Chondrocyte (in vitro differentiated cells): Measurements from ENCODE around the gene KCNK17. TPM values are rescaled to one million over a fixed set of nuclear protein-coding genes. Genes with fewer than 3 reads are reported as not detected.

Experiments
- DNase-seq: peaks from one replicate; pipeline ENCODE4 v3.0.0; 2021; ENCODE audit warnings: mixed read lengths, low spot score
- H3K27ac Mint-ChIP-seq: one replicate; pipeline ENCODE4 v1.8.0; 2021; ENCODE audit warnings: mild to moderate bottlenecking, moderate library complexity, mixed read lengths; ENCODE audit not compliant: unreplicated experiment
- H3K27me3 Mint-ChIP-seq: 2 replicates; pipeline ENCODE4 v1.8.0; 2021; ENCODE audit warnings: low read depth, mixed read lengths
- H3K36me3 Mint-ChIP-seq: 2 replicates; pipeline ENCODE4 v1.8.0; 2021; ENCODE audit warnings: low read depth, mixed read lengths
- H3K4me1 Mint-ChIP-seq: 2 replicates; pipeline ENCODE4 v1.8.0; 2021; ENCODE audit warnings: low read depth, mild to moderate bottlenecking, mixed read lengths
- H3K4me3 Mint-ChIP-seq: one replicate; pipeline ENCODE4 v1.8.0; 2021; ENCODE audit warnings: mild to moderate bottlenecking, moderate library complexity, mixed read lengths; ENCODE audit not compliant: unreplicated experiment
- H3K9me3 Mint-ChIP-seq: 2 replicates; pipeline ENCODE4 v1.8.0; 2021; ENCODE audit warnings: low read depth, mixed read lengths
- long read RNA-seq: library from polyadenylated mRNA; stranded (forward); transcript quantifications from one replicate; pipeline ENCODE4 v2.0.0, GENCODE V29; 2021
- total RNA-seq: library from RNA; stranded (reverse); gene quantifications from 3 replicates; pipeline ENCODE4 v1.2.1, GENCODE V29; 2021
- TF ChIP-seq, protein P1 (sequence below): fragments of 200-600 bp; sonication (generic); IDR thresholded peaks from 2 replicates; pipeline ENCODE4 v1.5.0; 2021; ENCODE audit warnings: antibody characterized with exemption, mild to moderate bottlenecking, moderate library complexity

KCNK17 gene
- not detected in 3 replicates for total RNA-seq
- long read RNA-seq = 0 reads

GRCh38 chr6:39314273-39314795 lies at the start of gene KCNK17:
Gene KCNK17 (minus strand): TSS chr6:39314419. CDS start chr6:39314320, 99 bp downstream.
- no peaks in the 10 kb centered on the region for H3K9me3 Mint-ChIP-seq

DNA sequence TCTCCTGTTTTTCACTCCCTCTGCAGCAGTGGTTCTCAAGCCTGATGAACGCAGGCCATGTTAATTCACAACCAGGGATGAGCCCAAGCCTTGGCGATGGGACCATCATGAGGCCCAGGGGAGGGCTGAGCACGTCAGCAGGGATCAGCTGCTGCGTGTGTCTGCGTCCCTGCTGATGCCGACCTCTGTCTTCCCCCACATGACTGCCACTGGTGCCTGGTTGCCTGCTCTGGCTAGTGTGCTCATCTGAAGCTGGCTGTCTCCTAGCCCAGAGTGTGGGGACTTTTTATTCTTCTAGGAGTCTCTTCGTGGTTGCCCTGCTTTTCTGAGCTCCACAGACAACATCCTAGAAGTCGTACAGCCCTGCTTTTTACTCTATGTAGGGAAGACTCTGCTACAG lies 49.1 kb upstream of the KCNK17 start:
- peaks cover 25% of the 10 kb centered on the region for H3K4me1 Mint-ChIP-seq
- no peaks in the 10 kb centered on the region for H3K36me3 Mint-ChIP-seq
- no peaks in the 10 kb centered on the region for H3K27me3 Mint-ChIP-seq
- TF ChIP-seq, protein P1, sequence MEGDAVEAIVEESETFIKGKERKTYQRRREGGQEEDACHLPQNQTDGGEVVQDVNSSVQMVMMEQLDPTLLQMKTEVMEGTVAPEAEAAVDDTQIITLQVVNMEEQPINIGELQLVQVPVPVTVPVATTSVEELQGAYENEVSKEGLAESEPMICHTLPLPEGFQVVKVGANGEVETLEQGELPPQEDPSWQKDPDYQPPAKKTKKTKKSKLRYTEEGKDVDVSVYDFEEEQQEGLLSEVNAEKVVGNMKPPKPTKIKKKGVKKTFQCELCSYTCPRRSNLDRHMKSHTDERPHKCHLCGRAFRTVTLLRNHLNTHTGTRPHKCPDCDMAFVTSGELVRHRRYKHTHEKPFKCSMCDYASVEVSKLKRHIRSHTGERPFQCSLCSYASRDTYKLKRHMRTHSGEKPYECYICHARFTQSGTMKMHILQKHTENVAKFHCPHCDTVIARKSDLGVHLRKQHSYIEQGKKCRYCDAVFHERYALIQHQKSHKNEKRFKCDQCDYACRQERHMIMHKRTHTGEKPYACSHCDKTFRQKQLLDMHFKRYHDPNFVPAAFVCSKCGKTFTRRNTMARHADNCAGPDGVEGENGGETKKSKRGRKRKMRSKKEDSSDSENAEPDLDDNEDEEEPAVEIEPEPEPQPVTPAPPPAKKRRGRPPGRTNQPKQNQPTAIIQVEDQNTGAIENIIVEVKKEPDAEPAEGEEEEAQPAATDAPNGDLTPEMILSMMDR = no peak
- H3K4me3 Mint-ChIP-seq = no peak overlapping the region
- H3K27ac Mint-ChIP-seq = no peak overlapping the region
- H3K9me3 Mint-ChIP-seq = no peaks in the 10 kb centered on the region
- no peak for DNase-seq

More at GRCh38 chr6:39314273-39314795, at the start of gene KCNK17:
- Mint-ChIP-seq H3K36me3 (peaks cover 2% of the 10 kb centered on the region), H3K27ac (no peak within 1 kb of the TSS), H3K4me3 (no peak within 1 kb of the TSS), H3K4me1 (peaks cover 5% of the 10 kb centered on the region), H3K27me3 (peaks cover 76% of the 10 kb centered on the region)
- DNase-seq = no peak
- TF ChIP-seq, protein P1 = no peak

- no peak for DNase-seq
- Mint-ChIP-seq H3K36me3 (no peaks in the 10 kb centered on the region), H3K27me3 (no peaks in the 10 kb centered on the region), H3K4me1 (peaks cover 31% of the 10 kb centered on the region), H3K9me3 (no peaks in the 10 kb centered on the region), H3K27ac (no peak overlapping the region), H3K4me3 (no peak overlapping the region)
- TF ChIP-seq, protein P1 = peak; percentile 5
These were observed 48.3 kb upstream of the KCNK17 start for GRCh38 chr6:39362487-39362865.

GRCh38 chr6:39361657-39362486 lies 47.7 kb upstream of the KCNK17 start:
- Mint-ChIP-seq H3K4me1 (peaks cover 27% of the 10 kb centered on the region), H3K9me3 (no peaks in the 10 kb centered on the region), H3K27ac (no peak overlapping the region), H3K36me3 (no peaks in the 10 kb centered on the region), H3K27me3 (no peaks in the 10 kb centered on the region), H3K4me3 (peak overlapping the region; percentile 51)
- TF ChIP-seq, protein P1 = peak; percentile 90
- DNase-seq = no peak

DNA sequence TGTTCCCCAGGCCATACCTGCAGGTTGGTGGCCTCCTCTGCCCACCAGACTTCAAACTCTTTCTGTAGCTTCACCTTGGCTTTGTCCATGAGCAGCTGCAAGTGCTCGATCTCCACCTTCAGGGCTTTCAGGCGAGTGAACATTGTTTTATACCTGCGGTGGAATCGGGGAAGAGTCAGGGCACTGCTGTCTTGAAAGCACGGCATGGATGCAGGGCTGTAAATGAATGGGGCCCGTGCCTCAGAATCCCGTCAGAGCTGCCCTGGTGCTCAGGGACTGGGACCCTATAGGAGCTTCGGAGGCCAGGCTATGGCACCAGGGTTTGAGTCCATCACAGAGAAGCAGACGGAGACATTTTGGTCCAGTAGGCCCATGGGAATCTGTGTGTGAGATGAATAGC lies 46.2 kb upstream of the KCNK17 start:
- DNase-seq = no peak
- H3K27ac Mint-ChIP-seq = no peak overlapping the region
- H3K27me3 Mint-ChIP-seq = no peaks in the 10 kb centered on the region
- TF ChIP-seq, protein P1 = no peak
- H3K36me3 Mint-ChIP-seq = no peaks in the 10 kb centered on the region
- no peak overlapping the region for H3K4me3 Mint-ChIP-seq
- peaks cover 17% of the 10 kb centered on the region for H3K4me1 Mint-ChIP-seq
- no peaks in the 10 kb centered on the region for H3K9me3 Mint-ChIP-seq
